Endothelial cell of umbilical vein (primary cell): ENCODE data around the gene DUSP14. TPM values are rescaled to one million over a fixed set of nuclear protein-coding genes. Genes with fewer than 3 reads are reported as not detected.

Experiments
- BruUV-seq: library from RNA; stranded (reverse); fragments of 400-500 nt; replicated peaks from 2 replicates; lab custom pipeline; 2021; lab: Mats Ljungman, UMichigan
- CTCF ChIA-PET: fragments of 300-600, 350-600 bp; sonication (Branson Sonifier 250); formaldehyde crosslinking; loops from one replicate; lab custom pipeline; 2021; ENCODE audit warnings: antibody characterized with exemption, inconsistent platforms; lab: Charles Lee
- POLR2A ChIA-PET: fragments of 300-600, 350-600 bp; sonication (Branson Sonifier 250); formaldehyde crosslinking; loops from one replicate; lab custom pipeline; 2021; ENCODE audit warnings: antibody characterized with exemption, inconsistent platforms; lab: Charles Lee
- DNase-seq: peaks from one replicate; pipeline ENCODE4 v3.0.0-alpha.2; 2011; ENCODE audit warnings: low read depth, low spot score
- FAIRE-seq: peaks from 2 replicates; lab custom pipeline; 2011; peaks lifted over from hg19 to GRCh38; lab: Jason Lieb, UNC
- H2AFZ ChIP-seq: 2 replicates; pipeline ENCODE4 v1.6.0; 2012; ENCODE audit warnings: low read depth, low read length, control low read depth, inconsistent platforms
- H3K27ac ChIP-seq: 2 replicates; pipeline ENCODE4 v1.5.1; 2011; ENCODE audit warnings: low read depth, mild to moderate bottlenecking, control low read depth, low read length, moderate library complexity; ENCODE audit not compliant: insufficient read depth
- H3K27me3 ChIP-seq, 2 experiments: 2 replicates each; pipeline versions ENCODE4 v1.6.0 to v1.6.1; 2011; ENCODE audit warnings: low read length in 2 of 2, mixed read lengths in 1 of 2; ENCODE audit not compliant: control insufficient read depth in 2 of 2, insufficient read depth in 2 of 2
- H3K36me3 ChIP-seq, 2 experiments: 2 replicates in 1 of 2; 3 replicates in 1 of 2; pipeline ENCODE4 v1.5.1; 2011; ENCODE audit warnings: low read length in 2 of 2, mild to moderate bottlenecking in 1 of 2, moderate library complexity in 1 of 2; ENCODE audit not compliant: control insufficient read depth in 2 of 2, insufficient read depth in 2 of 2; ENCODE audit errors: extremely low read depth in 1 of 2
- H3K4me1 ChIP-seq: 3 replicates; pipeline ENCODE4 v1.5.1; 2011; ENCODE audit warnings: mild to moderate bottlenecking, low read length; ENCODE audit not compliant: control insufficient read depth, insufficient read depth; ENCODE audit errors: extremely low read depth
- H3K4me2 ChIP-seq: 2 replicates; pipeline ENCODE4 v1.6.1; 2011; ENCODE audit warnings: low read length, control low read depth, mixed read lengths; ENCODE audit not compliant: insufficient read depth
- H3K4me3 ChIP-seq, 3 experiments: fragments of 200-600 bp in 1 of 3; sonication (generic), shearing (Covaris generic) in 1 of 3; replicated peaks in 1 of 3; 2 replicates each; pipeline ENCODE4 v1.5.1; 2011 to 2016; ENCODE audit warnings: control low read depth in 3 of 3, low read length in 3 of 3, mild to moderate bottlenecking in 2 of 3, inconsistent platforms in 1 of 3, low read depth in 1 of 3, moderate library complexity in 1 of 3; ENCODE audit not compliant: insufficient read depth in 1 of 3
- H3K79me2 ChIP-seq: 2 replicates; pipeline ENCODE4 v1.6.0; 2012; ENCODE audit warnings: low read length, inconsistent platforms; ENCODE audit not compliant: control insufficient read depth, insufficient read depth
- H3K9ac ChIP-seq: replicated peaks from 2 replicates; pipeline ENCODE3; 2011; ENCODE audit warnings: low read length, control low read depth; ENCODE audit not compliant: insufficient read depth; ENCODE audit errors: extremely low read depth
- H3K9me1 ChIP-seq: replicated peaks from 3 replicates; pipeline ENCODE4 v1.6.0; 2011; ENCODE audit warnings: mild to moderate bottlenecking, low read length; ENCODE audit not compliant: control insufficient read depth, insufficient read depth; ENCODE audit errors: extremely low read depth
- H3K9me3 ChIP-seq: replicated peaks from 2 replicates; pipeline ENCODE4 v1.5.1; 2012; ENCODE audit warnings: low read length, inconsistent platforms; ENCODE audit not compliant: control insufficient read depth, insufficient read depth
- H4K20me1 ChIP-seq: replicated peaks from 2 replicates; pipeline ENCODE3; 2011; ENCODE audit warnings: mild to moderate bottlenecking, low read length; ENCODE audit not compliant: control insufficient read depth, insufficient read depth; ENCODE audit errors: extremely low read depth
- EZH2 ChIP-seq: IDR thresholded peaks from 2 replicates; pipeline ENCODE4 v1.6.1; 2012; ENCODE audit warnings: borderline replicate concordance, low read depth, mild to moderate bottlenecking, moderate library complexity, low read length, inconsistent platforms; ENCODE audit not compliant: severe bottlenecking
- FOS ChIP-seq: IDR thresholded peaks from 2 replicates; pipeline ENCODE4 v1.6.1; 2011; ENCODE audit warnings: mild to moderate bottlenecking, low read length, moderate library complexity, borderline replicate concordance; ENCODE audit not compliant: insufficient read depth
- GATA2 ChIP-seq: IDR thresholded peaks from 2 replicates; pipeline ENCODE4 v1.7.0; 2011; ENCODE audit warnings: low read depth, mild to moderate bottlenecking, moderate library complexity, mixed read lengths, low read length; ENCODE audit not compliant: insufficient read length, insufficient read depth
- JUN ChIP-seq: IDR thresholded peaks from 2 replicates; pipeline ENCODE4 v1.6.1; 2011; ENCODE audit warnings: borderline replicate concordance, low read depth; ENCODE audit not compliant: insufficient read length, insufficient read depth
- MYC ChIP-seq: IDR thresholded peaks from one replicate; pipeline ENCODE4 v1.6.1; 2011; ENCODE audit warnings: mild to moderate bottlenecking, low read depth, low read length
- POLR2A ChIP-seq: IDR thresholded peaks from 2 replicates; pipeline ENCODE4 v1.6.1; 2012; ENCODE audit warnings: low read depth, mild to moderate bottlenecking, control low read depth, low read length
- POLR2AphosphoS5 ChIP-seq: IDR thresholded peaks from 2 replicates; pipeline ENCODE4 v1.6.1; 2012; ENCODE audit warnings: low read depth, mild to moderate bottlenecking, control low read depth, low read length, moderate library complexity; ENCODE audit not compliant: insufficient read depth
- dilution Hi-C: fragments of 300-500 bp; cut with MboI; formaldehyde crosslinking; loops from one replicate; pipeline ENCODE4 v1.15.0; 2019; ENCODE audit warnings: low sequenced_read_pairs; ENCODE audit not compliant: extremely low pct_ligation_motif_present
- intact Hi-C: fragments of 100-400 bp; cut with micrococcal nuclease; formaldehyde crosslinking; loops from one replicate; pipeline ENCODE4 v1.10.0; 2022
- polyA plus RNA-seq, 4 experiments: library from polyadenylated mRNA; depleted of rRNA in 3 of 4; stranded (reverse) in 3 of 4; unstranded in 1 of 4; fragments of >200 nt; gene quantifications; 2 replicates each; pipeline versions ENCODE4 v1.2.1 to v1.2.3, GENCODE V29; 2011 to 2012; ENCODE audit warnings: missing spikeins in 1 of 4
- total RNA-seq: library from RNA; stranded (reverse); gene quantifications from 2 replicates; pipeline ENCODE4 v1.2.3, GENCODE V29; 2021
- TF ChIP-seq, protein P1 (sequence below), 2 donors: IDR thresholded peaks; 1 replicate in 1 of 2; 2 replicates in 1 of 2; pipeline ENCODE4 v1.5.1; 2011; ENCODE audit warnings: low read length in 2 of 2, mild to moderate bottlenecking in 2 of 2, moderate library complexity in 2 of 2, control low read depth in 1 of 2, inconsistent platforms in 1 of 2, low read depth in 1 of 2; ENCODE audit not compliant: insufficient read depth in 1 of 2; ENCODE audit errors: extremely low read depth in 1 of 2
- TF ChIP-seq, protein P2 (sequence below): IDR thresholded peaks from 2 replicates; pipeline ENCODE4 v1.6.1; 2011; ENCODE audit not compliant: insufficient read depth, insufficient read length

Gene DUSP14
- total and polyA plus RNA-seq, 2 donors (not counting 3 experiments of a cell fraction or from before 2014, with no cell fraction given): 36.4 to 62.5 TPM

- no peak overlapping the region for H3K27ac ChIP-seq
- H3K9me3 ChIP-seq: no peaks in the 10 kb centered on the region
- no peak overlapping the region for H3K4me3 ChIP-seq
- H3K4me1 ChIP-seq: peaks cover 2% of the 10 kb centered on the region
- no peaks in the 10 kb centered on the region for H3K27me3 ChIP-seq
- dilution Hi-C loops: no loop called here
- POLR2A ChIA-PET: interaction anchor here (0.7 kb wide), 1 partner anchor 49 kb away, joined by 3 read pairs; the partner anchor contains the start of gene DUSP14
- no peak for TF ChIP-seq FOS
- TF ChIP-seq GATA2: no peak
- TF ChIP-seq JUN: no peak
- TF ChIP-seq, protein P1, sequence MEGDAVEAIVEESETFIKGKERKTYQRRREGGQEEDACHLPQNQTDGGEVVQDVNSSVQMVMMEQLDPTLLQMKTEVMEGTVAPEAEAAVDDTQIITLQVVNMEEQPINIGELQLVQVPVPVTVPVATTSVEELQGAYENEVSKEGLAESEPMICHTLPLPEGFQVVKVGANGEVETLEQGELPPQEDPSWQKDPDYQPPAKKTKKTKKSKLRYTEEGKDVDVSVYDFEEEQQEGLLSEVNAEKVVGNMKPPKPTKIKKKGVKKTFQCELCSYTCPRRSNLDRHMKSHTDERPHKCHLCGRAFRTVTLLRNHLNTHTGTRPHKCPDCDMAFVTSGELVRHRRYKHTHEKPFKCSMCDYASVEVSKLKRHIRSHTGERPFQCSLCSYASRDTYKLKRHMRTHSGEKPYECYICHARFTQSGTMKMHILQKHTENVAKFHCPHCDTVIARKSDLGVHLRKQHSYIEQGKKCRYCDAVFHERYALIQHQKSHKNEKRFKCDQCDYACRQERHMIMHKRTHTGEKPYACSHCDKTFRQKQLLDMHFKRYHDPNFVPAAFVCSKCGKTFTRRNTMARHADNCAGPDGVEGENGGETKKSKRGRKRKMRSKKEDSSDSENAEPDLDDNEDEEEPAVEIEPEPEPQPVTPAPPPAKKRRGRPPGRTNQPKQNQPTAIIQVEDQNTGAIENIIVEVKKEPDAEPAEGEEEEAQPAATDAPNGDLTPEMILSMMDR (IDR thresholded peaks at IDR 0.05; ENCODE audit: extremely low read depth in 1 of 2, insufficient read depth in 1 of 2, low read depth in 1 of 2, low read length in 2 of 2): no peak
- no peak for TF ChIP-seq POLR2A
- TF ChIP-seq EZH2: no peak
- TF ChIP-seq, protein P2, sequence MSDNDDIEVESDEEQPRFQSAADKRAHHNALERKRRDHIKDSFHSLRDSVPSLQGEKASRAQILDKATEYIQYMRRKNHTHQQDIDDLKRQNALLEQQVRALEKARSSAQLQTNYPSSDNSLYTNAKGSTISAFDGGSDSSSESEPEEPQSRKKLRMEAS: no peak
- no peak for TF ChIP-seq MYC
- TF ChIP-seq POLR2AphosphoS5: no peak
- no peak overlapping the region for H3K9ac ChIP-seq
- CTCF ChIA-PET: interaction anchor here (1.3 kb wide), 1 partner anchor 10 kb away, joined by 5 read pairs; no protein-coding TSS in a partner anchor
- no TSS peak for BruUV-seq
- no peak overlapping the region for H2AFZ ChIP-seq
- H3K4me2 ChIP-seq: no peak overlapping the region
- DNase-seq: no peak
- no peaks in the 10 kb centered on the region for H3K9me1 ChIP-seq
- no peak for FAIRE-seq
- H4K20me1 ChIP-seq: no peaks in the 10 kb centered on the region
- intact Hi-C loops: no loop called here
- peaks cover 11 to 20% of the 10 kb centered on the region in 2 experiments for H3K36me3 ChIP-seq
- H3K79me2 ChIP-seq: no peaks in the 10 kb centered on the region
Measured at GRCh38 chr17:37440424-37440823, 49.3 kb upstream of the DUSP14 start.
